ENCODE results near the gene B3GNT2.

DNA sequence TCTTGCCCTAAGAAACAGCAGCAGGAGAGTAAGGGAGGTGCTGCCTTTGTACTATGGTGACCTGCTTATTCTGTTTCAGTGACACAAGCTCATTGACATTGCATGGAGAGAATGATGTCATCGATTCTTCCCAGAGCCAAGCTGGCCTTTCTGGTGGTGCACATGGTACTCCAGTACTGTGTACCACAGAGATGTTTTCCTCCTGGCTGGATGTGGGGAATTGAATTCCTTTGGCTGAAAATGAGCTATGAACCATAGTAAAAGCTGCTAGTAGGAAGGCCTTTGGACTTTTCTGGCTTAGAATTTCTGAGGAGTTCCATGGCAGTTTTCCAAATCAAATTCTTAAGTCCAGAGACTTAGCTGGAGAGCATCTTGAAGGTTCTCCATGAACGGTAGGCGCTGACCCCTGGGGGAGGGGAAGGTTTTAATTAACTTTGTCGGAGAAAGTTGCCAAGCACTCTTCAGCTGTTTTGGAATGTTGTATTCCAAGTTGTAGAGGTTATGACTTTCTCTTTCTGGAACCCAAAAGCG is 17.1 kb upstream of the B3GNT2 start:
- no peak for TF ChIP-seq EZH2 (IDR thresholded peaks at IDR 0.05; ENCODE audit: borderline replicate concordance, insufficient read depth, low read length, poor library complexity, severe bottlenecking)
- TF ChIP-seq CTCF (IDR thresholded peaks at IDR 0.05; ENCODE audit: poor library complexity, severe bottlenecking) = no peak
- TF ChIP-seq POLR2AphosphoS5 (IDR thresholded peaks at IDR 0.05) = no peak
- no peak for TF ChIP-seq EP300 (conservative IDR thresholded peaks at IDR 0.05; ENCODE audit: poor library complexity, severe bottlenecking)
- TF ChIP-seq, protein P1, sequence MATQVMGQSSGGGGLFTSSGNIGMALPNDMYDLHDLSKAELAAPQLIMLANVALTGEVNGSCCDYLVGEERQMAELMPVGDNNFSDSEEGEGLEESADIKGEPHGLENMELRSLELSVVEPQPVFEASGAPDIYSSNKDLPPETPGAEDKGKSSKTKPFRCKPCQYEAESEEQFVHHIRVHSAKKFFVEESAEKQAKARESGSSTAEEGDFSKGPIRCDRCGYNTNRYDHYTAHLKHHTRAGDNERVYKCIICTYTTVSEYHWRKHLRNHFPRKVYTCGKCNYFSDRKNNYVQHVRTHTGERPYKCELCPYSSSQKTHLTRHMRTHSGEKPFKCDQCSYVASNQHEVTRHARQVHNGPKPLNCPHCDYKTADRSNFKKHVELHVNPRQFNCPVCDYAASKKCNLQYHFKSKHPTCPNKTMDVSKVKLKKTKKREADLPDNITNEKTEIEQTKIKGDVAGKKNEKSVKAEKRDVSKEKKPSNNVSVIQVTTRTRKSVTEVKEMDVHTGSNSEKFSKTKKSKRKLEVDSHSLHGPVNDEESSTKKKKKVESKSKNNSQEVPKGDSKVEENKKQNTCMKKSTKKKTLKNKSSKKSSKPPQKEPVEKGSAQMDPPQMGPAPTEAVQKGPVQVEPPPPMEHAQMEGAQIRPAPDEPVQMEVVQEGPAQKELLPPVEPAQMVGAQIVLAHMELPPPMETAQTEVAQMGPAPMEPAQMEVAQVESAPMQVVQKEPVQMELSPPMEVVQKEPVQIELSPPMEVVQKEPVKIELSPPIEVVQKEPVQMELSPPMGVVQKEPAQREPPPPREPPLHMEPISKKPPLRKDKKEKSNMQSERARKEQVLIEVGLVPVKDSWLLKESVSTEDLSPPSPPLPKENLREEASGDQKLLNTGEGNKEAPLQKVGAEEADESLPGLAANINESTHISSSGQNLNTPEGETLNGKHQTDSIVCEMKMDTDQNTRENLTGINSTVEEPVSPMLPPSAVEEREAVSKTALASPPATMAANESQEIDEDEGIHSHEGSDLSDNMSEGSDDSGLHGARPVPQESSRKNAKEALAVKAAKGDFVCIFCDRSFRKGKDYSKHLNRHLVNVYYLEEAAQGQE (IDR thresholded peaks at IDR 0.05; ENCODE audit: borderline replicate concordance) = no peak
- no peak for TF ChIP-seq RAD21 (conservative IDR thresholded peaks at IDR 0.05)
- no peak for TF ChIP-seq TAF1 (IDR thresholded peaks at IDR 0.05; ENCODE audit: low read depth)

Measured in neural cell (in vitro differentiated cells).